B cell (primary cell): Measurements from ENCODE around the gene VBP1. TPM values are rescaled to one million over a fixed set of nuclear protein-coding genes. Genes with fewer than 3 reads are reported as not detected.

Source experiments
- ATAC-seq: fragments of 200-7000 bp; cut with Tn5 transposase; one replicate; pipeline ENCODE4 v1.10.0; 2021; ENCODE audit warnings: low read depth, mild to moderate bottlenecking, moderate number of reproducible peaks, moderate library complexity
- CTCF ChIA-PET: fragments of 350-600 bp; sonication (Branson Sonifier 250); formaldehyde crosslinking; loops from one replicate; lab custom pipeline; 2021; ENCODE audit warnings: antibody characterized with exemption, inconsistent platforms; lab: Charles Lee
- POLR2A ChIA-PET: fragments of 350-600 bp; sonication (Branson Sonifier 250); formaldehyde crosslinking; loops from one replicate; lab custom pipeline; 2021; ENCODE audit warnings: antibody characterized with exemption; lab: Charles Lee
- DNase-seq: peaks from one replicate; pipeline ENCODE4 v3.0.0; 2013
- H2AFZ ChIP-seq: 2 replicates; pipeline ENCODE4 v1.6.1; 2012; ENCODE audit warnings: mild to moderate bottlenecking, low read depth, low read length; ENCODE audit not compliant: insufficient read depth, poor library complexity, severe bottlenecking
- H3K27ac ChIP-seq, 2 donors: 1 replicate in 1 of 2; 2 replicates in 1 of 2; pipeline ENCODE4 v1.5.1; 2012 to 2013; ENCODE audit warnings: low read length in 2 of 2, mild to moderate bottlenecking in 2 of 2, moderate library complexity in 1 of 2
- H3K27me3 ChIP-seq, 4 experiments: fragments of 200-600 bp in 1 of 4; sonication (generic) in 1 of 4; replicated peaks in 1 of 4; 1 replicate in 2 of 4; 2 replicates in 2 of 4; pipeline versions ENCODE4 v1.6.1 to v1.7.0; 2013 to 2016; ENCODE audit warnings: low read length in 3 of 4, mild to moderate bottlenecking in 2 of 4, mixed read lengths in 1 of 4, moderate library complexity in 1 of 4; ENCODE audit not compliant: insufficient read depth in 4 of 4, control insufficient read depth in 3 of 4; ENCODE audit errors: control extremely low read depth in 1 of 4
- H3K36me3 ChIP-seq, 2 experiments: replicated peaks in 1 of 2; 1 replicate in 1 of 2; 2 replicates in 1 of 2; pipeline versions ENCODE4 v1.6.1 to v1.7.1; 2013; ENCODE audit warnings: low read length in 1 of 2; ENCODE audit not compliant: insufficient read depth in 2 of 2, control insufficient read depth in 1 of 2; ENCODE audit errors: control extremely low read depth in 1 of 2, extremely low read depth in 1 of 2
- H3K4me1 ChIP-seq, 2 donors: fragments of 200-600 bp in 1 of 2; sonication (generic) in 1 of 2; 1 replicate in 1 of 2; 2 replicates in 1 of 2; pipeline versions ENCODE4 v1.5.1 to v1.6.1; 2013 to 2017; ENCODE audit warnings: low read length in 2 of 2; ENCODE audit not compliant: control insufficient read depth in 2 of 2, insufficient read depth in 2 of 2
- H3K4me2 ChIP-seq: replicated peaks from 2 replicates; pipeline ENCODE3; 2012; ENCODE audit warnings: mild to moderate bottlenecking, low read depth, low read length; ENCODE audit not compliant: poor library complexity, severe bottlenecking
- H3K4me3 ChIP-seq, 5 experiments: fragments of 200-600 bp in 1 of 5; sonication (generic) in 1 of 5; 1 replicate in 3 of 5; 2 replicates in 2 of 5; pipeline versions ENCODE4 v1.5.1 to v1.7.0; 2011 to 2016; ENCODE audit warnings: low read length in 4 of 5, mild to moderate bottlenecking in 4 of 5, low read depth in 2 of 5, control low read depth in 1 of 5, moderate library complexity in 1 of 5; ENCODE audit not compliant: insufficient read depth in 1 of 5; ENCODE audit errors: control extremely low read depth in 1 of 5, extremely low read depth in 1 of 5
- H3K79me2 ChIP-seq: fragments of 200-600 bp; sonication (generic); one replicate; pipeline ENCODE4 v1.6.0; 2016; ENCODE audit warnings: low read length; ENCODE audit not compliant: control insufficient read depth, insufficient read depth
- H3K9ac ChIP-seq: fragments of 200-600 bp; sonication (generic); 2 replicates; pipeline ENCODE4 v1.6.1; 2017; ENCODE audit warnings: mild to moderate bottlenecking, low read length, moderate library complexity
- H3K9me3 ChIP-seq, 3 donors: one replicate each; pipeline versions ENCODE4 v1.6.1 to v1.7.1; 2013; ENCODE audit warnings: low read length in 2 of 3; ENCODE audit not compliant: control insufficient read depth in 2 of 3, insufficient read depth in 1 of 3; ENCODE audit errors: control extremely low read depth in 1 of 3
- H4K20me1 ChIP-seq: 2 replicates; pipeline ENCODE4 v1.6.0; 2012; ENCODE audit warnings: mild to moderate bottlenecking, low read length; ENCODE audit not compliant: insufficient read depth, control insufficient read depth, poor library complexity, severe bottlenecking
- H3K27ac Mint-ChIP-seq: one replicate; pipeline ENCODE4 v1.8.0; 2021; ENCODE audit warnings: mixed read lengths
- H3K27me3 Mint-ChIP-seq: one replicate; pipeline ENCODE4 v1.8.0; 2021; ENCODE audit warnings: mixed read lengths
- H3K4me1 Mint-ChIP-seq: one replicate; pipeline ENCODE4 v1.8.0; 2021; ENCODE audit warnings: mixed read lengths
- H3K4me3 Mint-ChIP-seq: one replicate; pipeline ENCODE4 v1.8.0; 2021; ENCODE audit warnings: mixed read lengths
- H3K9me3 Mint-ChIP-seq: one replicate; pipeline ENCODE4 v1.8.0; 2022; ENCODE audit warnings: mixed read lengths; ENCODE audit not compliant: insufficient read depth
- CTCF ChIP-seq: fragments of 200-600 bp; IDR thresholded peaks from one replicate; pipeline ENCODE4 v1.8.0; 2022; ENCODE audit warnings: antibody characterized with exemption, mild to moderate bottlenecking
- EZH2 ChIP-seq: IDR thresholded peaks from 2 replicates; pipeline ENCODE4 v1.6.1; 2012; ENCODE audit warnings: borderline replicate concordance, low read depth, mild to moderate bottlenecking, moderate library complexity, low read length; ENCODE audit not compliant: insufficient read depth, poor library complexity, severe bottlenecking
- WGBS: methylation state at CpG from one replicate; pipeline ENCODE4 v1.1.5; 2013; ENCODE audit warnings: missing lambda C conversion rate; ENCODE audit not compliant: insufficient coverage; 5-methylcytosine and 5-hydroxymethylcytosine counted together
- intact Hi-C: fragments of 100-400 bp; cut with micrococcal nuclease; formaldehyde crosslinking; loops from one replicate; pipeline ENCODE4 v1.10.0; 2022
- polyA plus RNA-seq: library from polyadenylated mRNA; depleted of rRNA; stranded (reverse); fragments of >200 nt; gene quantifications from 2 replicates; pipeline ENCODE4 v1.2.3, GENCODE V29; 2012
- total RNA-seq, 2 donors: library from RNA; stranded (reverse); fragments of 120-200 nt in 1 of 2; gene quantifications; 1 replicate in 1 of 2; 2 replicates in 1 of 2; pipeline versions ENCODE4 v1.2.3 to v1.2.4, GENCODE V29; 2013 to 2022

Gene VBP1
- total and polyA plus RNA-seq, 2 donors (not counting 1 experiment from before 2014, with no cell fraction given): 6.5 to 29.7 TPM

- no peak overlapping the region for H3K4me2 ChIP-seq
- H3K4me3 ChIP-seq: no peak overlapping the region
- no peak for ATAC-seq
- intact Hi-C loops: no loop called here
- H3K9me3 Mint-ChIP-seq: no peaks in the 10 kb centered on the region
- no peak overlapping the region for H2AFZ ChIP-seq
- no peak overlapping the region for H3K9ac ChIP-seq
- H3K27me3 ChIP-seq: no peaks in the 10 kb centered on the region
- H3K4me1 ChIP-seq: no peaks in the 10 kb centered on the region
- H3K36me3 ChIP-seq: peaks cover 0 to 45% of the 10 kb centered on the region in 2 experiments
- no peak overlapping the region for H3K27ac ChIP-seq
- H3K27ac Mint-ChIP-seq: no peak overlapping the region
- ChIA-PET CTCF (no interaction called here), POLR2A (no interaction called here)
- TF ChIP-seq EZH2 (no peak), CTCF (no peak)
- no peak for DNase-seq
- H3K27me3 Mint-ChIP-seq: no peaks in the 10 kb centered on the region
- no peak overlapping the region for H3K4me3 Mint-ChIP-seq
- peaks cover 5% of the 10 kb centered on the region for H3K4me1 Mint-ChIP-seq
- no peaks in the 10 kb centered on the region for H3K79me2 ChIP-seq
- no peaks in the 10 kb centered on the region for H3K9me3 ChIP-seq
- H4K20me1 ChIP-seq: no peaks in the 10 kb centered on the region
These were observed 19.6 kb downstream of the VBP1 start for GRCh38 chrX:155235891-155236290.

- WGBS: 100% methylated on average over 5 of the region's 5 CpGs
- Histone ChIP-seq H4K20me1 (no peaks in the 10 kb centered on the region), H3K9ac (no peak overlapping the region), H3K4me3 (no peak overlapping the region), H2AFZ (no peak overlapping the region), H3K4me2 (no peak overlapping the region), H3K36me3 (peaks cover 0 to 35% of the 10 kb centered on the region in 2 experiments), H3K4me1 (no peaks in the 10 kb centered on the region), H3K27me3 (no peaks in the 10 kb centered on the region), H3K27ac (no peak overlapping the region), H3K79me2 (no peaks in the 10 kb centered on the region), H3K9me3 (no peaks in the 10 kb centered on the region)
- intact Hi-C loops: no loop called here
- Mint-ChIP-seq H3K9me3 (no peaks in the 10 kb centered on the region), H3K27me3 (no peaks in the 10 kb centered on the region), H3K4me1 (no peaks in the 10 kb centered on the region), H3K4me3 (no peak overlapping the region), H3K27ac (no peak overlapping the region)
- DNase-seq (no peak), ATAC-seq (no peak)
- POLR2A ChIA-PET: no interaction called here
- CTCF ChIA-PET: no interaction called here
- TF ChIP-seq EZH2 (no peak), CTCF (no peak)
These were observed 21.5 kb downstream of the VBP1 start for GRCh38 chrX:155237719-155238118.
